GM19467 (cell line): Measurements from ENCODE around the gene ZFR2.

Experiments
- ATAC-seq: cut with Tn5 transposase; IDR thresholded peaks from one replicate; pipeline ENCODE4 v1.9.1; 2021; ENCODE audit warnings: mild to moderate bottlenecking, moderate library complexity; ENCODE audit not compliant: unreplicated experiment

The ZFR2 gene

GRCh38 chr19:3793799-3794198 lies 75.0 kb downstream of the ZFR2 start:
- no peak for ATAC-seq

GRCh38 chr19:3792114-3792513 lies 76.7 kb downstream of the ZFR2 start:
- ATAC-seq: no peak

DNA sequence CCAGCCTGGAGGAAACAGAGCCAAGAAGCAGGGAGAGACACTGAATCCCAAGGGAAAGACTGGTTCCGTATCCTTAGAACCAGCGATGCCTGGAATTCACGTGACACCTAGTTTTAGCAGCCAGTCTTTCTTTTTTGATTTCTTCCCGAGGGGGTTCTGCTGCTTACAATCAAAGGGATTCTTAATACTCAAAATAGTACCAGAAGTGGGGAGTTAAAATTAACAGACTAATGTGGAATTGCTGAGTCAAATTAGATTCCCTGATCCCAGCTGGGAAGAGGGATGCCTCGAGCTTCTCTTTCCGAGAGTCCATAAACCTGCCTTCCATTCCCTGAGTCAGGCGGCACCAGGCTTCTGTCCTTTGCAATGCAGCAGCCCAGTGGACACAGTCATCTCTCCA lies 77.9 kb downstream of the ZFR2 start:
- ATAC-seq: no peak

DNA sequence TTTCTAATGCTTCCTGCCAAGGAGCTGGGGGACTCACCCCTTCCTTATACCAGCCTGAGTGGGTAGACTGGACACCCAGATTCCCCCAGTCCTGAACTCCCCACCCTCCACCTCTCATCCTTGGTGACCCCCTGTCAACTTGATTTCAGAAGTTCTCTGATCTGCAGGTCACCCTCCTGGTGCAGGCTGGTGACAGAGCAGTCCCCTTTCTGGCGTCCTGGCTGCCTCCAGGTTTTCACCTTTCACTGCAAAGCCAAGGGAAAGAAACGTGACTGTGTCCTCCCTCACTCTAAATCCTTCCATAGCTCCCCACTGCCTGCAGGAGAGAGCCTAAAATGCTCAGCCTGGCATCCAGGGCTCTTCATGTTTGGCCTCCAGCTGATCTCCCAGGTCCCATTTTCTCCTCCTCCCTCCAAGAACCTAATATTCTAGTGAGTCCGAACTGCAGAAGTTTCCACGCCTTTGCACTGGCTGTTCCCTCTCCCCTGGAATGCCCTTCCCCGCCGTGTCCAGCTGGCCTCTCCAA lies 78.6 kb downstream of the ZFR2 start:
- ATAC-seq: no peak

GRCh38 chr19:3788996-3789778 lies 79.7 kb downstream of the ZFR2 start:
- ATAC-seq: no peak

DNA sequence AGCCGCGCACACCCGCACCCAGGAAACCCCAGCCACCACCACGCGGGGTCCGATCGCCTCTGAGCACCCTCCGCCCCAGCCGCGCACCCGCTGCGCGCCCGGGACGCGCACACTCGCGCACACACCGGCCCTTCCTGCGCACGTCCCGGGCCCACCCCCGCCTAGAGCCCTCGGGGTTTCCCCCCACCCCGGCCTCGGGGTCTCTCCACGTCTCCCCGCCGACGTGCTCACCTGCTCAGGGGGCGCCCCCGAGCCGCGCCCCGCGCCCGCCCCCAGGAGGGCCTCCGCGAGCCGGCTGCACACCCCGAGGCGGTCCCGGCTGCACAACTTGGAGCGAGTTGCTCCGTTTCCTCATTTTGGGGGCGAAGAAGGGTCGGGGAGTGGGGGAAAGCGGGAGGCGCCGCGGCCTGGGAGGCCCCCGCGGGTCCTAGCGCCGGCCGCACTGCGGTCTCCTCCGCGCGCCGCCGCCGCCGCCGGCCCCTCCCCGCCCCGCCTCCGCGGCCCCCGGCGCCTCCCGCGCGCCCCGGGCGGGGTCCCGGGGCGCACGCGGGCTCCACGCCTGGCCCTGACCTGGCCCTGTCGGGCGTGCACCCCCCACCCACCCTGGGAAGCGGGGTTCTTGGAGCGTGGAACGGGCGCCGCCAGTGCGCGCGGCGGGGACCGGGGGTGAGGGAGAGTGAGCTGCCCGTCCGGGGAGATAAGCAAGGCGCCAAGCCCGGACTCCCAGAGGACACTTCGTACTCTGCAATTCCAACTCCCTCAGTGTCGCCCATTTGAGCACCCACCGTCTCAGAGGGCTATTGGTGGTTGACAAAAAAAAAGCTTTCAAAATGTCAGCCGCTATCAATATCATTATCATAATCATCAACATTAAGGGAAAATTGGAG lies 82.7 kb downstream of the ZFR2 start, which contains the start of gene MATK:
Gene MATK, minus strand, starts transcription at position 444 of the 887 bp plus-strand sequence. CDS start 1,246 bp downstream, outside the sequence.
- ATAC-seq: no peak

DNA sequence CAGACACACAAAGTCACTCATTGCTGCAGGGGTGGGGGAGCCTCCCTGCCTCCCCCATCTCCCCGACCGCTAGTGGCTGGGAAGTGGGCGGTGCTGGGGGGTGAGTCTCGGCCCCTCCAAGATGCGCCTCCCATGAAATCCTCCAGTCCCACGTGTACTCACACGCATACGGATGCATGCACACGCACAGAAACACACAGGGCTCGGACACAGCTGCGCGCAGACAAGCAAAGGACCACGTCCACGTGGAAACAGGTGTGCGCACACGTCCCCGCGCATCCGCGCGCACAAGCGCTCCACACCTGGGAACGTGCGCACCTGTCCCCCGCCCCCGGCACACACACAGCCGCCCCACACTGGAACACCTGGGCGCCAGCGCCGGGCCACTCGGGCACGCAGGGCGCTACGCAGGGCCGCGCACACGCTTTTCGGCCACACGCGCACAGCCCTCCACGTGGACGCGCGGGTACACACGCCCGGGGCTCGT lies 83.3 kb downstream of the ZFR2 start:
- ATAC-seq: no peak

DNA sequence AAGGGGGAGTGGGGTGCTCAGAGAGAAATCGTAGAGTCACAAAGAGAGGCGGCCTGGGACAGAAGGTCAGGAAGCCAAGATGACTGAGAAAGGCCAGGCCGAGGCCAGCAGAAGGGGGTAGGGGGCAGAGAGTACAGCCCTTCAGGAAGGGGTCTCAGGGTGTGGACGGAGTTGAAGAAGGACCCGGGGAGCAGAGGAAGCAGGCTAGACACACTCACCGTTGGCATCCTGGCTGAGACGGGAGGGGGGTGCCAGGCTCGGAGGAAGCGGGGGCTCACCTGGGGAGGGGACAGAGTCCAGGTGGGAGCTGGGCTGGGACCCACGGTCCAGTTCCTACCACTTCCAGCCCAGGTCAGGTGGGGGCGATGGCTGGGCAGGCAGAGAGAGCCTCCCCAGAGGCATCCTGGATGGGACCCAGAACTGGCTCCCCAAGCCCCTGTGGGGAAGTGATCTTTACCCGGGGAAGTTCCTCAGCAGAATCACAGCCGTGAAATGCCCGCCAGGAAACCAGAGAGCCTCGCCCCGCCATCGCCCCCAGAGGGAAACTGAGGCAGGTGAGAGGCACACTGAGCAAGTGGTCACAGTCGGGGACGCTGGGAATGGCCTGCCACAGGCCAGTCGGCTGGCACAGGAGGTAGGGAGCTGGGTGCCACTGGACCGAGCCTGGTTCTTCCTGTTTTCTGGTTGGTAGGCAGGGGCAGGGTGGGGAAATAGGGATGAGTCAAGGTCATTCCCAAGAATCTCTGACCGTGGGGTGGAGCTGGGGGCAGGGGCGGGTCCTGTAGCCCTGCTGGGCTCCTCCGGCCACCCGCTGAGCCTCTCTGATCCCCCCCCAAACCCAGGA lies 84.0 kb downstream of the ZFR2 start:
- ATAC-seq: no peak

GRCh38 chr19:3783660-3784584 lies 84.9 kb downstream of the ZFR2 start:
- ATAC-seq: no peak

DNA sequence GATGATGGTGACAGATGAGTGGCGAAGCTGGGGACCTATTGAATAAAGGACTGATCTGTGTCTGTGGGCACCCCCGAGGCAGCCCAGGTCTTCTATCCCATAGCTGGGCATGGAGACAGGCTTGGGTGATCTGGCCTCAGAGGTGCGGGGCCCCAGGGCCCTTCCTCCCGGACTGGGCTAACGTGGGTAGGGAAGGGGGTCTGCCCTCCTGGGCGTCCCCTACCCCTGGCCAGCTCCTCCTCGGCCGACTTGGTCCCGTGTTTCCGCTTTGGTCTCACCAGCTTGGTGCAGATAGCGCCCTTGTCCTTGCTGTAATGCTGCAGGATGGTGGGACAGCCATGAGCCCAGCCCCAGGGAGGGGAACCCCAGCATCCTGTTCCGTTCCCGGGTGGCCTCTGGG lies 85.9 kb downstream of the ZFR2 start:
- no peak for ATAC-seq

DNA sequence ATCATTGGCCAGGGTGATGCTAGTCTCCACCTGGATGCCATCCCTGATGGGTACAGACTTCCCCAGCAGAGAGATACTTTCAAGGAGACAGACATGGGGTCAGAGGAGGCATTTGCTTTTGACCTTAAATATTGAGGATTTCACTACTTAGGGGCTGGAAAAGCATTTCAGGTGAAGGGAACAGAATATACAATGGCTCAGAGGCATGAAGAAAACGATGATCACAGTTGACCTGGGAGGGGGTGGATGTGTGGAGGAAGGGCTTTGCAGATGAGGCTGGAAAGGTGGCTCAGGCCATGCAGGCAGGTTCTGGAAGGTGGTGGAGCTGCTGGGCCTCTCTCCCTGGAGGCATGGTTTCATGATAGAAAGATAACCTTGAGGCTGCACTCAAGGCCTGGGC lies 86.5 kb downstream of the ZFR2 start:
- no peak for ATAC-seq

GRCh38 chr19:3781603-3782002 lies 87.2 kb downstream of the ZFR2 start:
- no peak for ATAC-seq

GRCh38 chr19:3780786-3781304 lies 88.0 kb downstream of the ZFR2 start:
- no peak for ATAC-seq

- no peak for ATAC-seq
These were observed 89.7 kb downstream of the ZFR2 start for GRCh38 chr19:3778899-3779723.

- no peak for ATAC-seq
These were observed 90.6 kb downstream of the ZFR2 start for GRCh38 chr19:3778104-3778867.

DNA sequence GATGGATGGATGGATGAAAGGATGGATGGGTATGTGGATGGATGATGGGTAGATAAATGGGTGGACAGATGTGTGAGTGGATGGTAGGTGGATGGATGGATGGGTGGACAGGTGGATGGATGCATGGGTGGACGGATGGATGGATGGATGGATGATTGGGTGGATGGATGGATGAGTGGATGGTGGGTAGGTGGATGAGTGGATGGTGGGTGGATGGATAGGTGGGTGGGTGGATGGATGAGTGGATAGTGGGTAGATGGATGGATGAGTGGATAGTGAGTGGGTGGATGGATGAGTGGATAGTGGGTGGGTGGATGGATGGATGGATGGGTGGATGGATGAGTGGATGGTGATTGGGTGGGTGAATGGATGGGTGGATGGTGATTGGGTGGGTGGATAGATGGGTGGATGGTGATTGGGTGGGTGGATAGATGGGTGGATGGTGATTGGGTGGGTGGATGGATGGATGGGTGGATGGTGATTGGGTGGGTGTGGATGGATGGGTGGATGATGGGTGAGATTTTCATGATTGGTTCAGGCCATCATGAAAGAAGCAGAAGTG lies 92.3 kb downstream of the ZFR2 start:
- no peak for ATAC-seq

DNA sequence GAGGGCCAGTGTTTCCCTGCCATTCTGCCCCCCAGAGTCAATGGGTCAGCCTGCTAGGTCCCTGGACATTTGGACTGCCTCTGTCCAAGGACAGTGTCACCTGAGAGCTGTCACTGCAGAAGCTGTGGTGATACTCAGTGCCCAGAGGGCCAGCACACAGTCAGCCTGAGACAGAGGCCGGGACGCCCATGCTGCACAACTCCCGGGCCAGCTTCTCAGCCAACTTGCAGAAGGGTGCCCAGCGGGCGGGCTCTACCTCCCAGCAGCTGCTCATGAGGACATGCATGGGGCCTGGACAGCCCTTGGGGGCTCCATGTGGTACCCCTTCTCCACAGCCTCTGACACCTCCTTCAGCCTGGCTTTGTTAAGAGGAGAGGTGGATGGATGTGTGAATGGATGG lies 93.0 kb downstream of the ZFR2 start:
- ATAC-seq: no peak

DNA sequence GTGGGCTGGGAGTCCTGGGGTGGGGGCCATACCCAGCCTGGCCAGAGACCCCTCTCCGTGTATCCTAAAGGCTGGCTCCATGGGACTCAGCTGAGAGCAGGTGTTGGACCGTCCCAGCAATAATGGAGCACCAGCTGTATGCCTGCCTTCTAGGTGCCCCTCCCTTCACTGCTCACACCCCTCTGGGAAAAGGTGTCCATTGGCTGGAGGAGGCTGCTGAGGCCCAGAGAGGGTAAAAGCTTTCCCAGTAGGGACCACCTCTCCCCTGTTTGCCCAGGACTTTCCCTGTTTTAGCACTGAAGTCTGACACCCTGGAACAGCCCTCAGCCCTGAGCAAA lies 93.5 kb downstream of the ZFR2 start:
- ATAC-seq: no peak
